Muscle of arm (tissue), 12 donors: ENCODE measurements around the gene KLHL15. TPM values are rescaled to one million over a fixed set of nuclear protein-coding genes. Genes with fewer than 3 reads are reported as not detected.
A peak's percentile ranks its signal among the peaks of the same experiment; 100 is the strongest.
"Not testable (repeated sequence)": the region's sequence is repeated elsewhere in the genome, so short reads cannot be mapped to it uniquely, and the experiment has no call there.

Experiments used
- DNase-seq: peaks from one replicate; pipeline ENCODE4 v3.0.0-alpha.2; 2013
- polyA plus RNA-seq, 12 donors: library from polyadenylated mRNA; unstranded; fragments of 120-200 nt; gene quantifications; one replicate each; pipeline ENCODE4 v1.2.1, GENCODE V29; 2013; ENCODE audit not compliant: insufficient read length in 12 of 12

KLHL15 gene
- polyA plus RNA-seq, 12 donors, result 10.1 to 14.0 (median 12.3) TPM; not detected in 1

DNA sequence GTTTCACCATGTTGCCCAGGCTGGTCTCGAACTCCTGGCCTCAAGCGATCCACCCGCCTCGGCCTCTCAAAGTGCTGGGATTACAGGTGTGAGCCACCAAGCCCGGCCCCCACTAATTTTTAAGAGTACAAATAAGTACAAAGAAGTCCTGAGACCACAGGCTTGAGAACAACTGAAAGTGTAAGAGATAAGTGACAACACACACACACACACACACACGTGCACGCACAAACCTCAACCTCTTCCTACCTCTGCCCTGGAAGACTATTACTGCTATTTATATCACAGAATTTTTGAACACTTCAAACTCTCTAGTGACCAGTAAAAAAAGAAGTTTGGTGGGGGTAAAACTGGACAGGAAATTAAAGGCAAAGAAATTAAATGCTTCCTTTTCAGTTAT lies 7.5 kb downstream of the KLHL15 start:
- no peak for DNase-seq

GRCh38 chrX:24018809-24019208 lies 8.2 kb downstream of the KLHL15 start:
- no peak for DNase-seq

DNA sequence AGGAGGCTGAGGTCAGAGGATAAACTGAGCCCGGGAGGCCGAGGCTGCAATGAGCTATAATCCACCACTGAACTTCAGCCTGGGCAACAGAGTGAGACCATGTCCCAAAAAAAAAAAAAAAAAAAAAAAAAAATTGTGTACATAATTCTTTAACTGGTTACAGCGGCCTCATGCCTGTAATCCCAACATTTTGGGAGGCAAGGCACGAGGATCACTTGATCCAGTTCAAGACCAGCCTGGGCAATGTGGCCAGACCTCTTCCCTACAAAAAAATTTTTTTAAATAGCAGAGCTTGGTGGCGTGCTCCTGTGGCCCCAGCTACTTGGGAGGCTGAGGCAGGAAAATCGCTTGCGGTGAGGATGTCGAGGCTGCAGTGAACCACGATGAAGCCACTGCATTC lies 9.3 kb downstream of the KLHL15 start:
- DNase-seq, result no peak

DNA sequence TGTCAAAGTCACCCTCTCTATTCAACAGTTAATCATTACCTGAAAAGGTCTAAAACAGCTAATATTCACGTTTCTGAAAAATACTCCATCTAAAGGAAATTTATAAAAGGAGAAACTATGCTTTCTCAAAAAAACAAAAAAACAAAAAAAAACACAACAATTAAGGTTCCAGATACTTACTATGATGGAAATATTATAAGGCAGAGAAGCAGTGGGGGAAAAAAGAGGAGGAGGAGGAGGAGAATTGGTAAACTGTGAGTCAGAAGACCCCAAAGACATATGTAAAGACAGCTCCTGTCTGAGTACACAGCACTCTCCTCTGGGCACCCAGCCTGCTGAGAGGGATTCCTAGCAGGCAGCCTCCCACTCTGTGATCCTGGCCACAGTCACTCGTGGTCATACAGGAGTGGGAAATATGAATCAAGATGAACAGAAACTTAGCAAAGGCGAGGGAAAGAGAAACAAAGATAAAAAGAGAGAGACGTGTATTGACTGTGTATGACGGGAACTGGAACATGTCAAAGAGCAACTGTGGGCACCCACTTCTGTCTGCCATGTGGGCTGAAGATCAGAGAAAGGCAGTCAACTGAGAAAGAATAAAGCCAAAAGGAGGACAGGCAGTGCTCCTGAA lies 12.5 kb downstream of the KLHL15 start:
- DNase-seq, result no peak

- DNase-seq, result no peak
These were observed 14.7 kb downstream of the KLHL15 start for GRCh38 chrX:24012266-24012665.

DNA sequence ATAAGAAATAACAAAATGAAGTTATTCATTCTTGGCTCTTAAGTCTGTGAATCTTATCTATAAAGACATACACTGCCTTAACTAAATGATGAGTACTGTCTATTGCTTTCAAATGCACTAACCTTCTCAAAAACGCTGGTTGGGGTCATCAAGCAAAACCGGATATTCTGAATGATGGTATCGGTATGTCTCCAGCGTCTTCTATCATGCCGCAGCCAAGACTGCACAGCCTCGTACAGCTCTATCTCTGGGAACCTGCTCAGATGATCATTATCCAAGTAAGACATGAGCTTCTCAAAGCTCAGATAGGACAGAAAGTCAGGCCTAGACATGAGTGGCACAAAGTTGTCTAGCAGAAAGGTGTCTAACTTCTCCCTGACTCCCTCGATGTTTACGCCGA lies 21.1 kb downstream of the KLHL15 start:
- no peak for DNase-seq

GRCh38 chrX:24005028-24005427 lies 22.0 kb downstream of the KLHL15 start:
- no peak for DNase-seq

DNA sequence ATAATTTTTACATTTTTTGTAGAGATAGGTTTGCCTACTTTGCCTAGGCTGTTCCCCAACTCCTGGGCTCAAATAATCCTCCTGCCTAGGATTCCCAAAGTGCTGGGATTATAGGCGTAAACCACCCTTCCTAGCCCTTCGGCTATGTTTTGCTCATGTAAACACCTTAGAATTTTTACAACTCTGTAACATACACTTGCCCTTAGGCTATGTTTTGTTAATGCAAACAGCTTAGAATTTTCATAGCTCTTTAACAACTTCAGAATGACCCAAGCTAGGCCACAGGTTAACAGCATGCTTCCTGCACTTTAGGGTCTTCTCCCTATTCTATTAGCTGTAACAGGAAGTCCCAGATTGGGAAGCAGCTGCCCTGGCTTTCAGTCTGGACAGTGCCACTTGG lies 24.2 kb downstream of the KLHL15 start:
- DNase-seq, result no peak

- DNase-seq, result no peak
These were observed 24.8 kb downstream of the KLHL15 start for GRCh38 chrX:24002167-24002566.

GRCh38 chrX:23999671-24000070 lies 27.3 kb downstream of the KLHL15 start:
- DNase-seq, result no peak

DNA sequence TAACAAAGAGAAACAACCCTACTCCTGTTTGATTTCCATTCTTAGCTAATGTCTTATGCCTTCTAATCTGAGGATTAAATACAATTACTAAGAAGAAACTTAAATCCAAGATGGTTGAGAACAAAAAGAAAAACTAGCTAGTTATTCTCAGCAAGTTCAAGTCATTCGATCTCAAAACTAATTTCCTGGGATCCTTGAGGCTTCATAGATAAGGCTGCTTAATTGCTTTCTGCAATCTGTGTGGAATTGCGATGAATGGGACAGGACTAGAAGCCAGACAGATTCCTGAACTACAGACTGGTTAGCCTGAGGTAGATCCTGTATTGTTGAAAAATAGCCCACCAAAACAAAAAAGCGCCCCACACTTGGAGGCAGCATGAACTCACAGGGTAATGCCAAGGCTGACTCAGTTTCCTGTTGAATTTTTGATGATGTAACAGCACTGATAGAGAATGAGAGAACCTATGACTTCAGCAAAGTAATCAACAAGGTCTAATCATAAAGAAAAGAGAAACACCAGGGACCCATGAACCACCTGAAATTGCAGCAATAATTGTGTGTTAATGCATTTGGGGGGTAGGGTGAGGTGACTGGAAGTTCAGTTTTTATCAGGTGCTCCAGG lies 33.9 kb downstream of the KLHL15 start:
- DNase-seq, result no peak

DNA sequence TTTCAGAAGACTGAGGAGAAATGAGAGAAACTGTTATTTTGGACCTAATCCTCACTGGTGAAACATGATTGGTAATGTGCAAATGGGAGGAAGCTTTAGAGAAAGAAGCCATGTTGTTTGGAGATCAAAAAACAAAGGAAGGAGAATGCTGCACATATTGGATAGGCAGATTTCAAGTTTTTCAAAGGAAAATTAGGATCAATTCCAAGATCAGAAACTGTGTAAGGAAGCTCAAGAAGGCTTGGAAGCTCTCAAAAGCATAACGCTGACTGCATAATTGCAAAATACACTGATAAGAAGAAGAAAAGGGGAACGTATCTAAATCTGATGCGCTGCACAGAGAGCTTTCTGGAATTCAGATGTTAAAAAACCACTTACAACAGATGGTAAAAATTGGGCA lies 34.6 kb downstream of the KLHL15 start:
- DNase-seq, result no peak

GRCh38 chrX:23990455-23990854 lies 36.5 kb downstream of the KLHL15 start:
- no peak for DNase-seq

- DNase-seq, result no peak
These were observed 37.3 kb downstream of the KLHL15 start for GRCh38 chrX:23989689-23990088.

DNA sequence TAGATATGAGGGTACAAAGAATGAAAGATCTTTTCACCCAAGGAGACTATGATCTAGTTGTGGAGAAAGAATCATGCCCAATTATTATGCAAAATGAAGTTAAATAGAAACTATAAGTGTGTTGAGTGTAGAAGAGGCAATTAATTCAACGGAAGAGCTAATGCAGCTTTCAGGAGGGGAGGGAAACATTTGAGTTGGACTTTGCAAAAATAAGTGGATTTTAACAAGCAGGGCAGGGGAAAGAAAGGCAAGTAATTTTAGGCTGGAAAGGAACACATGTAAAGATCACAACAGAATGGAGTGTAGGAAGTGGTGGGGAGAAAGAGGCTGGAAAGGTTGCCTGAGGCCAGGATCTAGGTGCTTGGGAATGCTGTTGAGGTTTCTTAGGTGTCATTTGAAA lies 44.1 kb downstream of the KLHL15 start:
- no peak for DNase-seq

- no peak for DNase-seq
These were observed 45.3 kb downstream of the KLHL15 start for GRCh38 chrX:23981711-23982110.

DNA sequence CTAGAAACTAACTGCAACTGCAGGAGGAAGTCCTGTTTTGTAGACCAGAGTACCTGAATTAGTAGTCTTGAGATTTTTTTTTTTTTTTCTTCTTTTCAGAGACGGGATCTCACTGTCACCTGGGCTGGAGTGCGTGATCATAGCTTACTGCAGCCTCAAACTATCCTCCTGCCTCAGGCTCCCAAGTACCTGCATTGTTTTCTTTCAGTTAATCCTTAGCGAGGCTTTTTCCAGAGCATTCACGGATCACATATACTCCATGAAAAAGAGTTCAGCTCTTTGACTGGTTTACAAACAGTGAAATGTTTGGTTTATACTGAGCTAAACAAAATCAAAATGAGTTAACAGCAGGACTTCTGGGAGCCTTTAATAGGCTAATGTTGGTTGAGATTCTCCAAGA lies 45.8 kb downstream of the KLHL15 start:
- no peak for DNase-seq

- DNase-seq, result no peak
These were observed 47.0 kb downstream of the KLHL15 start for GRCh38 chrX:23980011-23980441.

DNA sequence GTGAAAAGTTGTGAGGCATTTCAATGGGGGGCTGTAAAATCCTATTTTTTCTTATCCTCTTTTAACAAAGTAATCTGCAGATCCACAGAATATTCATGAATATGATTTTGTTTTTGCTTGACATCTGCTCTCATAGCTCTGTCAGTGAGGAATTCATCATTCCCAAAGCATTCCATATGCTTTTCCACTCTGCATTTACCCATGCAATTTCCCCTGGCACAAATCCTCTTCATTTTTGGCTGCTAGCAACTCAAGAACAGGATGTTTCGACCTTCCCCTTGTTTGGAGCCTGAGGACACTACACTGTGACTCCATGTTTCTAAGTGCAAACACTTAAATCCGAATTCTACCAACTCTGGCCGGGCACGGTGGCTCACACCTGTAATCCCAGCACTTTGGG lies 48.5 kb downstream of the KLHL15 start:
- DNase-seq, result peak; percentile 21

- DNase-seq, result not testable (repeated sequence)
These were observed 61.4 kb downstream of the KLHL15 start for GRCh38 chrX:23965630-23966029.

DNA sequence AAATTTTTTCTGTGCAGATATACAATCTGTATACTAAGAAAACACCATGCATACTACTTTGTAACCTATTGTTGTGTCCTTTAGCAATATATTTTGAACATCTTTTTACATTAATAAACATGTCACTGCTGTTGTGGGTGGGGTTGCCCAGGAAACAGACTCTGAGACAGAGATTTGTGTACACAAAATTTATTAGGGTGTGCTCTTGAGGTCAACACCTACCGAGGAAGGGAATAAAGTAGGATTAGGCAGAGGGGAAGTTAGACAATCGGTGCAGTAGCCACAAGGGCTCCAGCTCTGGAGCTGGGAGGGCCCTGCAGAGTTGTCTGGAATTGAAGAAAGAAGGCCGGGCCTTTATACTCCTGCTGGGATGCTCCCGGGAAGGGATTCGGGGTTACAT lies 62.8 kb downstream of the KLHL15 start:
- no peak for DNase-seq

GRCh38 chrX:23959781-23960180 lies 67.2 kb downstream of the KLHL15 start:
- no peak for DNase-seq

DNA sequence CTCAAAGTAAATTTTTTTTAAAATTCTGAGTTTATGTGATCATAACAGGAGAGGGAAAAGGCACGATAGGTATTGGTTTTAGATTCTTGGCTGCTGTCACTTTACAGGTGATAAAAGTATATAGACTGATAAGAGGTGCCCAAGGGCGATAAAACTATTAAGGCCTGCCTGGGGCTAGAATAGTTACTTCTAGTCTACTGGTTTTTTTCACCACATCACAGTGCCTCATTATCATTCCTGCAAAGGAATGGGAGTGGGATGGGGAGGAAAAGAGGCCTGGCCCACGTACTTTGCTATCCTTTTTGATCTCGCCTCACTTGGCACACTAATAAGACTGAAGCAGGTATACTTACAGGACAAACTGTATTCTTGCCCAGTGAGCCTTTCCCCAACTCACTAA lies 72.6 kb downstream of the KLHL15 start:
- no peak for DNase-seq

GRCh38 chrX:23953908-23954269 lies 73.1 kb downstream of the KLHL15 start:
- no peak for DNase-seq
